HepG2 (cell line): ENCODE results near the gene HDHD3. TPM values are rescaled to one million over a fixed set of nuclear protein-coding genes. Genes with fewer than 3 reads are reported as not detected.

Source experiments
- CEBPB ChIP-seq: IDR thresholded peaks from 2 replicates; pipeline ENCODE4 v1.6.1; 2011; ENCODE audit warnings: low read depth, low read length, improper control_type of control experiment, borderline replicate concordance
- DPF2 ChIP-seq: sonication (generic); formaldehyde crosslinking; IDR thresholded peaks from 2 replicates; pipeline ENCODE4 v1.4.0; 2020; ENCODE audit warnings: mild to moderate bottlenecking, low read depth, missing genetic modification reagents, borderline replicate concordance
- MEF2D ChIP-seq: sonication (generic); formaldehyde crosslinking; IDR thresholded peaks from 2 replicates; pipeline ENCODE4 v1.5.1; 2020; ENCODE audit warnings: mild to moderate bottlenecking, missing genetic modification reagents
- NFATC3 ChIP-seq: sonication (generic); formaldehyde crosslinking; IDR thresholded peaks from 2 replicates; pipeline ENCODE4 v1.5.1; 2020; ENCODE audit warnings: mild to moderate bottlenecking, missing genetic modification reagents
- NFIB ChIP-seq: sonication (generic); formaldehyde crosslinking; IDR thresholded peaks from 2 replicates; pipeline ENCODE4 v1.9.0; 2021; ENCODE audit warnings: missing genetic modification reagents, mild to moderate bottlenecking, borderline replicate concordance
- SMC3 ChIP-seq: IDR thresholded peaks from 2 replicates; pipeline ENCODE4 v1.6.1; 2011; ENCODE audit warnings: low read length, improper control_type of control experiment
- SP4 ChIP-seq: sonication (generic); formaldehyde crosslinking; IDR thresholded peaks from 2 replicates; pipeline ENCODE4 v1.8.1; 2023; ENCODE audit warnings: mild to moderate bottlenecking, missing genetic modification reagents
- SP5 ChIP-seq: IDR thresholded peaks from 2 replicates; pipeline ENCODE4 v1.6.1; 2016; ENCODE audit warnings: low read depth, borderline replicate concordance
- ZNF260 ChIP-seq: sonication (generic); formaldehyde crosslinking; IDR thresholded peaks from 2 replicates; pipeline ENCODE4 v1.4.0; 2020; ENCODE audit warnings: missing genetic modification reagents, low read depth, mild to moderate bottlenecking, borderline replicate concordance
- ZNF33B ChIP-seq: sonication (generic); formaldehyde crosslinking; IDR thresholded peaks from 2 replicates; pipeline ENCODE4 v1.5.1; 2020; ENCODE audit warnings: mild to moderate bottlenecking, missing genetic modification reagents
- ZNF496 ChIP-seq: sonication (generic); formaldehyde crosslinking; IDR thresholded peaks from 2 replicates; pipeline ENCODE4 v1.8.1; 2023; ENCODE audit warnings: mild to moderate bottlenecking, moderate library complexity, missing genetic modification reagents; ENCODE audit not compliant: insufficient replicate concordance
- ZNF891 ChIP-seq: sonication (generic); formaldehyde crosslinking; IDR thresholded peaks from 2 replicates; pipeline ENCODE4 v1.5.0; 2020; ENCODE audit warnings: mild to moderate bottlenecking, missing genetic modification reagents
- polyA plus RNA-seq, 8 experiments: library from polyadenylated mRNA; depleted of rRNA in 3 of 8; stranded (reverse) in 7 of 8; unstranded in 1 of 8; fragments of >200 nt; fragmentation: Illumina TruSeq in 4 of 8; extraction: Trizol in 4 of 8; gene quantifications; 2 replicates each; pipeline versions ENCODE4 v1.2.1 to v1.2.3, GENCODE V29; 2011 to 2016; ENCODE audit warnings: low read depth in 4 of 8, missing spikeins in 1 of 8, mixed read lengths in 1 of 8; ENCODE audit not compliant: insufficient read depth in 1 of 8
- total RNA-seq, 5 experiments: library from RNA; depleted of rRNA; stranded (reverse); fragments of >200 nt; fragmentation: Illumina TruSeq; extraction: Trizol; gene quantifications; 2 replicates each; pipeline ENCODE4 v1.2.3, GENCODE V29; 2016; ENCODE audit warnings: low read depth in 1 of 5
- TF ChIP-seq, protein P1 (sequence below): sonication (generic); formaldehyde crosslinking; IDR thresholded peaks from 2 replicates; pipeline ENCODE4 v1.5.0; 2020; ENCODE audit warnings: missing genetic modification reagents, mild to moderate bottlenecking, borderline replicate concordance
- TF ChIP-seq, protein P2 (sequence below): sonication (generic); formaldehyde crosslinking; IDR thresholded peaks from 2 replicates; pipeline ENCODE4; 2020; ENCODE audit warnings: missing genetic modification reagents, mild to moderate bottlenecking, borderline replicate concordance
- TF ChIP-seq, protein P3 (sequence below), 2 experiments: sonication (generic) in 1 of 2; formaldehyde crosslinking in 1 of 2; IDR thresholded peaks; 2 replicates each; pipeline versions ENCODE4 v1.4.0 to v1.6.1; 2016 to 2020; ENCODE audit warnings: borderline replicate concordance in 1 of 2, low read depth in 1 of 2, mild to moderate bottlenecking in 1 of 2, missing genetic modification reagents in 1 of 2

HDHD3 gene
- total and polyA plus RNA-seq, 2 of the 13 experiments (the other 11 are each of a cell fraction or from before 2014, with no cell fraction given): 23.1 to 38.5 TPM

DNA sequence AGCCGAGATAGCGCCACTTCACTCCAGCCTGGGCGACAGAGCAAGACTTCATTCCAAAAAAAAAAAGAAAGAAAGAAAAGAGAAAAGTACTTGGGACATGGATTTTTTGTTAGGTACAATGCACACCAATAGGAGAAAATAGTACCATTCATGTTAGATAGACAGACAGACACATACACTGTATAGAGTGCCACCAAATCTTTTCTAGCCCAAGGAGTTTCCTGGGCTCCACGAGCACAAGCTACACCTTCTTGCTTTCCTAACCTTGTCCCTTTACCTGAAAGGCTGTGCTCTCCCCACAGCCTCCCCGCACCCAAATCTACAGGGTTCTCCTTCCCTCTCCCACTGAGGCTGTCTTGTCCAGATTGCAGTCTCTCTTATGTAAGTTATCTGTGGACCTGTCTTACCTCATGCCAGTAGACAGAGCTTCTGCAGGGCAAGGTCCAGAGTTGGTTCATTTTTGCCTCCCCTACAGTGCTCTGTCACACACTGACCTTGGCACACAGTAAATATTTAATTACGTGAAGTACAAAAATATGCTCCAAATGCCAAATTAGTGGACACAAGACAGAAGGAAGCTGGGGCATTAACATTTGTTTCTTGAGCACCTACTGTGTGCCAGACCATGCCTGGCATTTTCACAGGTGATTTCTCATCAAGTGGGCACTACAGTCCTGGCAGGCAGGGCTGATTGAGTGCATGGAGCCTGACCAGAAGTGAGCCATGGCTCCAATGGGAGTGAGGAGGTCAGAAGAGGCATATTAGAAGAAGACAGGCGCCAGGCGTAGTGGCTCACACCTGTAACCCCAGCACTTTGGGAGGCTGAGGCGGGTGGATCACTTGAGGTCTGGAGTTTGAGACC lies 18.4 kb upstream of the HDHD3 start (continued):
- TF ChIP-seq, protein P1, sequence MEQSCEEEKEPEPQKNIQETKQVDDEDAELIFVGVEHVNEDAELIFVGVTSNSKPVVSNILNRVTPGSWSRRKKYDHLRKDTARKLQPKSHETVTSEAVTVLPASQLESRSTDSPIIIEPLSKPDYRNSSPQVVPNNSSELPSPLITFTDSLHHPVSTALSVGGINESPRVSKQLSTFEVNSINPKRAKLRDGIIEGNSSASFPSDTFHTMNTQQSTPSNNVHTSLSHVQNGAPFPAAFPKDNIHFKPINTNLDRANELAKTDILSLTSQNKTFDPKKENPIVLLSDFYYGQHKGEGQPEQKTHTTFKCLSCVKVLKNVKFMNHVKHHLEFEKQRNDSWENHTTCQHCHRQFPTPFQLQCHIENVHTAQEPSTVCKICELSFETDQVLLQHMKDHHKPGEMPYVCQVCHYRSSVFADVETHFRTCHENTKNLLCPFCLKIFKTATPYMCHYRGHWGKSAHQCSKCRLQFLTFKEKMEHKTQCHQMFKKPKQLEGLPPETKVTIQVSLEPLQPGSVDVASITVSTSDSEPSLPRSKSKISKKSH: no peak
- TF ChIP-seq ZNF496 (CRISPR knock-in tag) (no peak), SP5 (CRISPR knock-in tag) (peak; percentile 37; the same call in 1 of the 2 replicates), ZNF260 (CRISPR knock-in tag) (no peak), ZNF33B (CRISPR knock-in tag) (no peak), SMC3 (peak; percentile 14; the same call in 1 of the 2 replicates), CEBPB (peak; percentile 73), NFIB (CRISPR knock-in tag) (no peak), NFATC3 (CRISPR knock-in tag) (no peak), DPF2 (CRISPR knock-in tag) (peak; percentile 82; the same call in 1 of the 2 replicates), MEF2D (CRISPR knock-in tag) (peak; percentile 86), SP4 (CRISPR knock-in tag) (no peak), ZNF891 (CRISPR knock-in tag) (no peak)
- TF ChIP-seq, protein P2, sequence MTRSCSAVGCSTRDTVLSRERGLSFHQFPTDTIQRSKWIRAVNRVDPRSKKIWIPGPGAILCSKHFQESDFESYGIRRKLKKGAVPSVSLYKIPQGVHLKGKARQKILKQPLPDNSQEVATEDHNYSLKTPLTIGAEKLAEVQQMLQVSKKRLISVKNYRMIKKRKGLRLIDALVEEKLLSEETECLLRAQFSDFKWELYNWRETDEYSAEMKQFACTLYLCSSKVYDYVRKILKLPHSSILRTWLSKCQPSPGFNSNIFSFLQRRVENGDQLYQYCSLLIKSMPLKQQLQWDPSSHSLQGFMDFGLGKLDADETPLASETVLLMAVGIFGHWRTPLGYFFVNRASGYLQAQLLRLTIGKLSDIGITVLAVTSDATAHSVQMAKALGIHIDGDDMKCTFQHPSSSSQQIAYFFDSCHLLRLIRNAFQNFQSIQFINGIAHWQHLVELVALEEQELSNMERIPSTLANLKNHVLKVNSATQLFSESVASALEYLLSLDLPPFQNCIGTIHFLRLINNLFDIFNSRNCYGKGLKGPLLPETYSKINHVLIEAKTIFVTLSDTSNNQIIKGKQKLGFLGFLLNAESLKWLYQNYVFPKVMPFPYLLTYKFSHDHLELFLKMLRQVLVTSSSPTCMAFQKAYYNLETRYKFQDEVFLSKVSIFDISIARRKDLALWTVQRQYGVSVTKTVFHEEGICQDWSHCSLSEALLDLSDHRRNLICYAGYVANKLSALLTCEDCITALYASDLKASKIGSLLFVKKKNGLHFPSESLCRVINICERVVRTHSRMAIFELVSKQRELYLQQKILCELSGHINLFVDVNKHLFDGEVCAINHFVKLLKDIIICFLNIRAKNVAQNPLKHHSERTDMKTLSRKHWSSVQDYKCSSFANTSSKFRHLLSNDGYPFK: no peak
- TF ChIP-seq, protein P3, sequence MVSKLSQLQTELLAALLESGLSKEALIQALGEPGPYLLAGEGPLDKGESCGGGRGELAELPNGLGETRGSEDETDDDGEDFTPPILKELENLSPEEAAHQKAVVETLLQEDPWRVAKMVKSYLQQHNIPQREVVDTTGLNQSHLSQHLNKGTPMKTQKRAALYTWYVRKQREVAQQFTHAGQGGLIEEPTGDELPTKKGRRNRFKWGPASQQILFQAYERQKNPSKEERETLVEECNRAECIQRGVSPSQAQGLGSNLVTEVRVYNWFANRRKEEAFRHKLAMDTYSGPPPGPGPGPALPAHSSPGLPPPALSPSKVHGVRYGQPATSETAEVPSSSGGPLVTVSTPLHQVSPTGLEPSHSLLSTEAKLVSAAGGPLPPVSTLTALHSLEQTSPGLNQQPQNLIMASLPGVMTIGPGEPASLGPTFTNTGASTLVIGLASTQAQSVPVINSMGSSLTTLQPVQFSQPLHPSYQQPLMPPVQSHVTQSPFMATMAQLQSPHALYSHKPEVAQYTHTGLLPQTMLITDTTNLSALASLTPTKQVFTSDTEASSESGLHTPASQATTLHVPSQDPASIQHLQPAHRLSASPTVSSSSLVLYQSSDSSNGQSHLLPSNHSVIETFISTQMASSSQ (IDR thresholded peaks at IDR 0.05; ENCODE audit: low read depth): peak; percentile 79
- TF ChIP-seq, protein P3 (CRISPR knock-in tag; IDR thresholded peaks at IDR 0.05; ENCODE audit: borderline replicate concordance): peak; percentile 72; the same call in 1 of the 2 replicates
